ENCODE data around the gene FAM3B.

DNA sequence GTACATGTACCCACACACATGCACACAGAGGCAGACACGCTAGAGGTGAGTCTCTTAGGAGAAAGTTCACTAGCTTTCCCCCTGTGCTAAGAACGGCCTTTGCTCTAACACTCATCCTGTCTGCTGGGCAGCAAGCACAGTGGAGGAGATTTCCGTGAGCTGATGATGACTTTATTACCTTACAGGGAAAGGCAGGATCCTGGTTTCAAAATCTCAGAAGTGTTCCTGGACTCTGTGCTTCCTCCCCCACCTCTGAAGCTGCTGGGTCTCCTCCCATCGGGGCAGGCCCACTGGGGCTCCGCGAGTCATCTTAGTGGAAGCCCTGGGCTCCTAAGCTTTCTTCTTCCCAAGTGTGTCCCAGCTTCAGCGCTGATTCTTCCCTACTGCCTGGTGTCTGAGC is 2.7 kb downstream of the FAM3B start:
- TF ChIP-seq CTCF (IDR thresholded peaks at IDR 0.05) (no peak), ZFX (IDR thresholded peaks at IDR 0.05; ENCODE audit: borderline replicate concordance) (no peak)
